ENCODE measurements around the gene JADE2. TPM values are rescaled to one million over a fixed set of nuclear protein-coding genes. Genes with fewer than 3 reads are reported as not detected.

The JADE2 gene
- total and polyA plus RNA-seq, 2 donors (not counting 3 experiments of a cell fraction or from before 2014, with no cell fraction given) = 11.6 to 31.1 TPM

DNA sequence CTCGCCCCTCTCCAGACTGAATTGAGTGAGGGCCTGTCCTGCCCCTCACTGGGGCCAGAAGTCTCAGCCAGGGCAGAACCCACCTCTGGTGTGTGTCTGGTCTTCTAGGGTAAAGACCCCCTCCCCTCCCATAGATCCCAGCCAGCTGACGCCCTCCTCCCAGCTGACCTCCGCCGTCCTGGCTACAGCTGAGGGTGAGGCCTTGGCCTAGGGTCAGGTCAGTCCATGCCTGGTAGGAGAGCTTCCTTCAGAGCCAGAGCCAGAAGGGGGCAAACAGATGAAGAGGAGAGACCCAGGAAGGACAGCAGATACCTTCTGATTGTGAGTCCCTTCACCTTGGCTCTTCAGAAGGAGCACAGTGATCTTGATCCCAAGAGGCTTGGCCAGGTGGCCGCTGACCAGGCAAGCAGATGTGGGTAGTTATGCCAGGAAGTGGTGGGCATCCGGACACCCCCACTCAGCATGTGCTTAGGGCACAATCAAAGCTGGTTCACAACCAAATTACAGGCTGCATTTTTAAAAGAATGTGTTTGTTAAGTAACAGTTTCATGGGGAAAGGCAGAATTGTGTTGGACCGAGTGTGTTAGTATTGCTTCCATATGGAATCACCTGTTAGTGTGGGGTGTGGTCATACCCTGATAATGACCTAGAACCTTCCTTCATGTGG is 29.9 kb downstream of the JADE2 start:
- no peaks in the 10 kb centered on the region for H4K20me1 ChIP-seq (replicated peaks; ENCODE audit: control insufficient read depth, extremely low read depth, insufficient read depth, low read length)
- no peaks in the 10 kb centered on the region for H3K9me3 ChIP-seq (replicated peaks; ENCODE audit: control insufficient read depth, insufficient read depth, low read length)
- CTCF ChIA-PET = interaction anchor here (1.0 to 2.3 kb wide), 10 partner anchors 8 to 49 kb away, joined by 3 to 17 read pairs (median 6); no protein-coding TSS in a partner anchor
- BruUV-seq (replicated peaks) = TSS peak; percentile 60
- TF ChIP-seq, protein P1, sequence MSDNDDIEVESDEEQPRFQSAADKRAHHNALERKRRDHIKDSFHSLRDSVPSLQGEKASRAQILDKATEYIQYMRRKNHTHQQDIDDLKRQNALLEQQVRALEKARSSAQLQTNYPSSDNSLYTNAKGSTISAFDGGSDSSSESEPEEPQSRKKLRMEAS (IDR thresholded peaks at IDR 0.05; ENCODE audit: insufficient read depth, insufficient read length) = no peak
- TF ChIP-seq MYC (IDR thresholded peaks at IDR 0.05; ENCODE audit: low read depth, low read length) = no peak
- TF ChIP-seq POLR2AphosphoS5 (IDR thresholded peaks at IDR 0.05; ENCODE audit: insufficient read depth, low read depth, low read length) = no peak
- no peak for TF ChIP-seq FOS (IDR thresholded peaks at IDR 0.05; ENCODE audit: borderline replicate concordance, insufficient read depth, low read length)
- no peak for TF ChIP-seq POLR2A (IDR thresholded peaks at IDR 0.05; ENCODE audit: low read depth, low read length)
- no peak for TF ChIP-seq CTCF (IDR thresholded peaks at IDR 0.05; ENCODE audit: extremely low read depth in 1 of 2, insufficient read depth in 1 of 2, low read depth in 1 of 2, low read length in 2 of 2)
- no peak for TF ChIP-seq GATA2 (IDR thresholded peaks at IDR 0.05; ENCODE audit: insufficient read depth, insufficient read length, low read depth, low read length)
- TF ChIP-seq EZH2 (IDR thresholded peaks at IDR 0.05; ENCODE audit: borderline replicate concordance, low read depth, low read length, severe bottlenecking) = no peak
- TF ChIP-seq JUN (IDR thresholded peaks at IDR 0.05; ENCODE audit: borderline replicate concordance, insufficient read depth, insufficient read length, low read depth) = no peak
- FAIRE-seq = peak; percentile 15
- H3K4me1 ChIP-seq (ENCODE audit: control insufficient read depth, extremely low read depth, insufficient read depth, low read length) = peaks cover 60% of the 10 kb centered on the region
- no peak overlapping the region for H2AFZ ChIP-seq (ENCODE audit: low read depth, low read length)
- H3K9me1 ChIP-seq (replicated peaks; ENCODE audit: control insufficient read depth, extremely low read depth, insufficient read depth, low read length) = no peaks in the 10 kb centered on the region
- peaks cover 0 to 8% of the 10 kb centered on the region in 2 experiments for H3K36me3 ChIP-seq (ENCODE audit: control insufficient read depth in 2 of 2, extremely low read depth in 1 of 2, insufficient read depth in 2 of 2, low read length in 2 of 2)
- peak overlapping the region; percentile 88 for H3K27ac ChIP-seq (ENCODE audit: insufficient read depth, low read depth, low read length)
- dilution Hi-C loops (cut with MboI; ENCODE audit: extremely low pct_ligation_motif_present, low sequenced_read_pairs) (no loop called here), intact Hi-C loops (cut with micrococcal nuclease) (no loop called here)
- DNase-seq (ENCODE audit: low read depth, low spot score) = peak; percentile 43
- peak overlapping the region; percentile 5 for H3K4me2 ChIP-seq (ENCODE audit: insufficient read depth, low read length)
- H3K4me3 ChIP-seq (replicated peaks in 1 of 3; ENCODE audit: insufficient read depth in 1 of 3, low read depth in 1 of 3, low read length in 3 of 3) = no peak overlapping the region
- no peaks in the 10 kb centered on the region for H3K79me2 ChIP-seq (ENCODE audit: control insufficient read depth, insufficient read depth, low read length)
- POLR2A ChIA-PET = interaction anchor here (1.1 to 2.2 kb wide), 2 partner anchors 13 to 28 kb away, joined by 3 to 11 read pairs; no protein-coding TSS in a partner anchor
- peak overlapping the region; percentile 40 for H3K9ac ChIP-seq (replicated peaks; ENCODE audit: extremely low read depth, insufficient read depth, low read length)
- H3K27me3 ChIP-seq (ENCODE audit: control insufficient read depth in 2 of 2, insufficient read depth in 2 of 2, low read length in 2 of 2) = no peaks in the 10 kb centered on the region
